Activated T-helper 1 cell treated with anti-CD3 and anti-CD28 coated beads, Interleukin-2, amount 50 U/mL, for 16 hours (primary cell): ENCODE measurements around the gene PIGP.
"Not testable (repeated sequence)": the region's sequence is repeated elsewhere in the genome, so short reads cannot be mapped to it uniquely, and the experiment has no call there.

Source experiments
- DNase-seq, 2 donors: peaks; one replicate each; pipeline ENCODE4 v3.0.0-alpha.2; 2020; ENCODE audit warnings: low read depth in 1 of 2, low spot score in 1 of 2

PIGP gene

GRCh38 chr21:37076087-37076850 is 3.4 kb upstream of the PIGP start:
- no peak for DNase-seq

- DNase-seq: no peak
These were observed 2.4 kb upstream of the PIGP start for GRCh38 chr21:37075214-37075770.

GRCh38 chr21:37074546-37074945 is 1.7 kb upstream of the PIGP start:
- no peak for DNase-seq

GRCh38 chr21:37074197-37074510 is 1.3 kb upstream of the PIGP start:
- DNase-seq: no peak

GRCh38 chr21:37073417-37074196 is 736 bp upstream of the PIGP start:
- peak; percentile 30 to 52 for DNase-seq

- peak in 1 of 2 donors; percentile 62 for DNase-seq
These were observed 440 bp downstream of the PIGP start for GRCh38 chr21:37072274-37072987.

- no peak for DNase-seq
These were observed 1.2 kb downstream of the PIGP start for GRCh38 chr21:37071561-37072273.

- DNase-seq: no peak
These were observed 7.2 kb downstream of the PIGP start for GRCh38 chr21:37065561-37066177.

GRCh38 chr21:37064841-37065240 is 8.0 kb downstream of the PIGP start:
- DNase-seq: no peak

GRCh38 chr21:37063433-37063832 is 9.4 kb downstream of the PIGP start:
- DNase-seq: no peak

GRCh38 chr21:37062593-37062935 is 10.3 kb downstream of the PIGP start:
- DNase-seq: no peak

GRCh38 chr21:37061926-37062592 is 10.8 kb downstream of the PIGP start:
- no peak for DNase-seq

- DNase-seq: no peak
These were observed 12.6 kb downstream of the PIGP start for GRCh38 chr21:37060296-37060695.

- no peak for DNase-seq
These were observed 13.7 kb downstream of the PIGP start for GRCh38 chr21:37059181-37059580.

- DNase-seq: no peak
These were observed 14.6 kb downstream of the PIGP start for GRCh38 chr21:37058261-37058660.

- DNase-seq: no peak
These were observed 15.3 kb downstream of the PIGP start for GRCh38 chr21:37057614-37058013.

GRCh38 chr21:37055271-37055855 is 17.5 kb downstream of the PIGP start:
- DNase-seq: no peak

GRCh38 chr21:37049741-37050140 is 23.1 kb downstream of the PIGP start:
- not testable (repeated sequence) for DNase-seq

- DNase-seq: no peak
These were observed 25.8 kb downstream of the PIGP start for GRCh38 chr21:37047079-37047478.

GRCh38 chr21:37045556-37045955 is 27.3 kb downstream of the PIGP start:
- no peak for DNase-seq
